WTC11 (cell line): ENCODE results near the gene STK35. TPM values are rescaled to one million over a fixed set of nuclear protein-coding genes. Genes with fewer than 3 reads are reported as not detected.

Experiments used
- ATAC-seq: fragments of 200-7000 bp; cut with Tn5 transposase; 2 replicates; pipeline ENCODE4 v1.10.0; 2021; ENCODE audit warnings: mild to moderate bottlenecking, moderate library complexity
- CTCF ChIA-PET: fragments of 300-600 bp; sonication (Branson Sonifier 250); formaldehyde crosslinking; loops from one replicate; lab custom pipeline; 2021; ENCODE audit warnings: antibody characterized with exemption; lab: Charles Lee
- POLR2A ChIA-PET: fragments of 350-600 bp; sonication (Branson Sonifier 250); formaldehyde crosslinking; loops from one replicate; lab custom pipeline; 2021; ENCODE audit warnings: antibody characterized with exemption; lab: Charles Lee
- DNase-seq: peaks from one replicate; pipeline ENCODE4 v3.0.0; 2021; ENCODE audit warnings: low spot score
- H3K27ac Mint-ChIP-seq: 2 replicates; pipeline ENCODE4 v1.8.0; 2021; ENCODE audit warnings: mixed read lengths
- H3K27me3 Mint-ChIP-seq: 2 replicates; pipeline ENCODE4 v1.8.0; 2021; ENCODE audit warnings: low read depth, mild to moderate bottlenecking, moderate library complexity, mixed read lengths
- H3K36me3 Mint-ChIP-seq: 2 replicates; pipeline ENCODE4 v1.8.0; 2021; ENCODE audit warnings: mixed read lengths
- H3K4me1 Mint-ChIP-seq: 2 replicates; pipeline ENCODE4 v1.8.0; 2022; ENCODE audit warnings: mixed read lengths
- H3K4me3 Mint-ChIP-seq: 2 replicates; pipeline ENCODE4 v1.8.0; 2021; ENCODE audit warnings: mild to moderate bottlenecking, moderate library complexity, mixed read lengths
- H3K9me3 Mint-ChIP-seq: 2 replicates; pipeline ENCODE4 v1.8.0; 2021; ENCODE audit warnings: mixed read lengths
- ATF1 ChIP-seq: sonication (generic); formaldehyde crosslinking; IDR thresholded peaks from 2 replicates; pipeline ENCODE4 v1.8.1; 2023; ENCODE audit warnings: mild to moderate bottlenecking, moderate library complexity, missing genetic modification reagents
- CTCF ChIP-seq: fragments of 200-600 bp; IDR thresholded peaks from 2 replicates; pipeline ENCODE4 v1.8.0; 2022; ENCODE audit warnings: antibody characterized with exemption
- E2F1 ChIP-seq: sonication (generic); formaldehyde crosslinking; IDR thresholded peaks from 2 replicates; pipeline ENCODE4 v1.8.0; 2022; ENCODE audit warnings: mild to moderate bottlenecking, missing genetic modification reagents
- FOXJ3 ChIP-seq: sonication (generic); formaldehyde crosslinking; IDR thresholded peaks from 2 replicates; pipeline ENCODE4 v1.9.0; 2021; ENCODE audit warnings: missing genetic modification reagents, mild to moderate bottlenecking, borderline replicate concordance
- GABPB1 ChIP-seq: sonication (generic); formaldehyde crosslinking; IDR thresholded peaks from 2 replicates; pipeline ENCODE4 v1.8.1; 2023; ENCODE audit warnings: mild to moderate bottlenecking, missing genetic modification reagents
- GRHL2 ChIP-seq: fragments of 250-450 bp; sonication (Bioruptor Pico); IDR thresholded peaks from 2 replicates; pipeline ENCODE4 v1.8.0; 2022; ENCODE audit warnings: mild to moderate bottlenecking, moderate library complexity; ENCODE audit not compliant: insufficient replicate concordance, severe bottlenecking
- HMGA2 ChIP-seq: fragments of 250-450 bp; sonication (Bioruptor Pico); IDR thresholded peaks from 2 replicates; pipeline ENCODE4 v1.4.0; 2021; ENCODE audit warnings: mild to moderate bottlenecking, moderate library complexity
- JUN ChIP-seq: sonication (generic); formaldehyde crosslinking; IDR thresholded peaks from 2 replicates; pipeline ENCODE4 v1.8.0; 2023; ENCODE audit warnings: mild to moderate bottlenecking, missing genetic modification reagents
- MYBL2 ChIP-seq: sonication (generic); formaldehyde crosslinking; IDR thresholded peaks from 2 replicates; pipeline ENCODE4 v1.8.1; 2023; ENCODE audit warnings: mild to moderate bottlenecking, moderate library complexity, missing genetic modification reagents
- NFE2L1 ChIP-seq: sonication (generic); formaldehyde crosslinking; IDR thresholded peaks from 2 replicates; pipeline ENCODE4 v1.8.1; 2023; ENCODE audit warnings: missing genetic modification reagents
- OVOL2 ChIP-seq: fragments of 250-450 bp; sonication (Bioruptor Pico); IDR thresholded peaks from 2 replicates; pipeline ENCODE4 v1.9.0; 2021; ENCODE audit warnings: mild to moderate bottlenecking, borderline replicate concordance
- STAT6 ChIP-seq: sonication (generic); formaldehyde crosslinking; conservative IDR thresholded peaks from 2 replicates; pipeline ENCODE4 v1.8.1; 2023; ENCODE audit warnings: mild to moderate bottlenecking, low read depth, missing genetic modification reagents, moderate library complexity
- ZMAT4 ChIP-seq: fragments of 250-450 bp; sonication (Bioruptor Pico); IDR thresholded peaks from 2 replicates; pipeline ENCODE4 v1.9.0; 2021; ENCODE audit warnings: mild to moderate bottlenecking
- ZNF121 ChIP-seq: sonication (generic); formaldehyde crosslinking; IDR thresholded peaks from 2 replicates; pipeline ENCODE4 v1.8.0; 2023; ENCODE audit warnings: missing genetic modification reagents
- ZNF416 ChIP-seq: fragments of 250-450 bp; sonication (Bioruptor Pico); IDR thresholded peaks from 2 replicates; pipeline ENCODE4 v1.9.0; 2021; ENCODE audit warnings: mild to moderate bottlenecking, inconsistent platforms
- total RNA-seq: library from RNA; stranded (reverse); gene quantifications from 3 replicates; pipeline ENCODE4 v1.2.3, GENCODE V29; 2021
- TF ChIP-seq, protein P1 (sequence below): sonication (generic); formaldehyde crosslinking; conservative IDR thresholded peaks from 2 replicates; pipeline ENCODE4 v1.8.1; 2022; ENCODE audit warnings: mild to moderate bottlenecking, missing genetic modification reagents
- TF ChIP-seq, protein P2 (sequence below): sonication (generic); formaldehyde crosslinking; IDR thresholded peaks from 2 replicates; pipeline ENCODE4 v1.8.1; 2023; ENCODE audit warnings: mild to moderate bottlenecking, moderate library complexity, missing genetic modification reagents
- TF ChIP-seq, protein P3 (sequence below): sonication (generic); formaldehyde crosslinking; IDR thresholded peaks from 2 replicates; pipeline ENCODE4 v1.8.0; 2022; ENCODE audit warnings: mild to moderate bottlenecking, missing genetic modification reagents
- TF ChIP-seq, protein P4 (sequence below): sonication (generic); formaldehyde crosslinking; IDR thresholded peaks from 2 replicates; pipeline ENCODE4 v1.8.0; 2022; ENCODE audit warnings: missing genetic modification reagents
- TF ChIP-seq, protein P5 (sequence below): fragments of 250-450 bp; sonication (Bioruptor Pico); IDR thresholded peaks from 2 replicates; pipeline ENCODE4 v1.9.0; 2021; ENCODE audit warnings: mild to moderate bottlenecking

STK35 gene
- total RNA-seq, 1 experiment from 2014 or later = 37.2 TPM

DNA sequence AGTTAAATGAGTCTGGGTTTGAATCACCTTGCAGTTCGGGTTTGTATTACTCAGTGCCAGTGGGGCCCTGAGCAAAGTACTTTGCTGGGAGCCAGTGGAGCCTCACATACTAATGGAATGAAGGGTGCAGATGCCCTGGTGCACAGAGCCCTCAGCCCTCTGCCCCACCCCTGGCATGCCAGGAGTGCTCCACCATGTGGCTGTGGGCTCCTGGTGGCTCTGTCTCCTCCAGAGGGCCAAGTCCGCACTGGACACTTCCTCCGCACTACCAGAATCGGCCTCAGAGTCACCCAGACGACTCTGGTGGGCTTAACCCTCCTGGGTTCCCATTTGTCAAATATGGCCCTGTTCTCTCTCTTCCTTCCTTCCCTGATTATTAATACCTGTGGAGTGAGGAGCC lies 94.0 kb downstream of the STK35 start (continued):
- TF ChIP-seq OVOL2 (no peak), MYBL2 (no peak), ZNF416 (CRISPR knock-in tag) (no peak), GABPB1 (CRISPR knock-in tag) (no peak), GRHL2 (no peak), JUN (CRISPR knock-in tag) (no peak), ZMAT4 (CRISPR knock-in tag) (no peak), ZNF121 (CRISPR knock-in tag) (no peak), ATF1 (CRISPR knock-in tag) (no peak)
- TF ChIP-seq, protein P1, sequence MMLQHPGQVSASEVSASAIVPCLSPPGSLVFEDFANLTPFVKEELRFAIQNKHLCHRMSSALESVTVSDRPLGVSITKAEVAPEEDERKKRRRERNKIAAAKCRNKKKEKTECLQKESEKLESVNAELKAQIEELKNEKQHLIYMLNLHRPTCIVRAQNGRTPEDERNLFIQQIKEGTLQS (CRISPR knock-in tag) = no peak
- TF ChIP-seq, protein P2, sequence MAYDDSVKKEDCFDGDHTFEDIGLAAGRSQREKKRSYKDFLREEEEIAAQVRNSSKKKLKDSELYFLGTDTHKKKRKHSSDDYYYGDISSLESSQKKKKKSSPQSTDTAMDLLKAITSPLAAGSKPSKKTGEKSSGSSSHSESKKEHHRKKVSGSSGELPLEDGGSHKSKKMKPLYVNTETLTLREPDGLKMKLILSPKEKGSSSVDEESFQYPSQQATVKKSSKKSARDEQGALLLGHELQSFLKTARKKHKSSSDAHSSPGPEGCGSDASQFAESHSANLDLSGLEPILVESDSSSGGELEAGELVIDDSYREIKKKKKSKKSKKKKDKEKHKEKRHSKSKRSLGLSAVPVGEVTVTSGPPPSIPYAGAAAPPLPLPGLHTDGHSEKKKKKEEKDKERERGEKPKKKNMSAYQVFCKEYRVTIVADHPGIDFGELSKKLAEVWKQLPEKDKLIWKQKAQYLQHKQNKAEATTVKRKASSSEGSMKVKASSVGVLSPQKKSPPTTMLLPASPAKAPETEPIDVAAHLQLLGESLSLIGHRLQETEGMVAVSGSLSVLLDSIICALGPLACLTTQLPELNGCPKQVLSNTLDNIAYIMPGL (CRISPR knock-in tag) = no peak
- TF ChIP-seq, all 79 proteins: peak for 0

DNA sequence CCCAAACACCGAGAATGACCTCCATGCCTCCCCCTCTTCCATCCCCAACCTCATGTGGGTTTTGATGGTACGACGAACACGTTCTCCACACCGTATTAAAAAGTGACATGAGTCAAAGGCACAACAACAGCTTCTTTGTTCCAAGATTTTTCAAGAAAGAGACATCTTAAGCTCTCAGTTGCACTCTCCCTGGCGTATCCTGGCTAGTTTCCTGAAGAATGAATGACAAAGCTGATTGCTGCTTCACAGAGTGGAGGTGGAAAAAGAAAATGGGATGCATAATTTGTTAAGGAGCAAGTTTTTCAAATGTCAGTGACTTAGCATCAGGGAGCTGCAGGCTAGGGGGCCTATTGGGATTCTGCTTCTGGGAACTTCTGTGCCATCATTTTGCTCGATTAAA lies 95.5 kb downstream of the STK35 start:
- H3K27me3 Mint-ChIP-seq = no peaks in the 10 kb centered on the region
- CTCF ChIA-PET = interaction anchor here (0.7 to 2.2 kb wide), 5 partner anchors 10 to 255 kb away, joined by 4 to 11 read pairs (median 5); no protein-coding TSS in a partner anchor
- H3K27ac Mint-ChIP-seq = no peak overlapping the region
- H3K4me1 Mint-ChIP-seq = peaks cover 9% of the 10 kb centered on the region
- H3K4me3 Mint-ChIP-seq = no peak overlapping the region
- DNase-seq (no peak), ATAC-seq (no peak)
- H3K36me3 Mint-ChIP-seq = no peaks in the 10 kb centered on the region
- H3K9me3 Mint-ChIP-seq = no peaks in the 10 kb centered on the region
- POLR2A ChIA-PET = no interaction called here
- TF ChIP-seq FOXJ3 = no peak
- no peak for TF ChIP-seq NFE2L1 (CRISPR knock-in tag)
- TF ChIP-seq STAT6 (CRISPR knock-in tag) = no peak
- no peak for TF ChIP-seq HMGA2 (CRISPR knock-in tag)
- TF ChIP-seq CTCF = no peak
- TF ChIP-seq, protein P3, sequence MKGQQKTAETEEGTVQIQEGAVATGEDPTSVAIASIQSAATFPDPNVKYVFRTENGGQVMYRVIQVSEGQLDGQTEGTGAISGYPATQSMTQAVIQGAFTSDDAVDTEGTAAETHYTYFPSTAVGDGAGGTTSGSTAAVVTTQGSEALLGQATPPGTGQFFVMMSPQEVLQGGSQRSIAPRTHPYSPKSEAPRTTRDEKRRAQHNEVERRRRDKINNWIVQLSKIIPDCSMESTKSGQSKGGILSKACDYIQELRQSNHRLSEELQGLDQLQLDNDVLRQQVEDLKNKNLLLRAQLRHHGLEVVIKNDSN (CRISPR knock-in tag) = no peak
- TF ChIP-seq, protein P4, sequence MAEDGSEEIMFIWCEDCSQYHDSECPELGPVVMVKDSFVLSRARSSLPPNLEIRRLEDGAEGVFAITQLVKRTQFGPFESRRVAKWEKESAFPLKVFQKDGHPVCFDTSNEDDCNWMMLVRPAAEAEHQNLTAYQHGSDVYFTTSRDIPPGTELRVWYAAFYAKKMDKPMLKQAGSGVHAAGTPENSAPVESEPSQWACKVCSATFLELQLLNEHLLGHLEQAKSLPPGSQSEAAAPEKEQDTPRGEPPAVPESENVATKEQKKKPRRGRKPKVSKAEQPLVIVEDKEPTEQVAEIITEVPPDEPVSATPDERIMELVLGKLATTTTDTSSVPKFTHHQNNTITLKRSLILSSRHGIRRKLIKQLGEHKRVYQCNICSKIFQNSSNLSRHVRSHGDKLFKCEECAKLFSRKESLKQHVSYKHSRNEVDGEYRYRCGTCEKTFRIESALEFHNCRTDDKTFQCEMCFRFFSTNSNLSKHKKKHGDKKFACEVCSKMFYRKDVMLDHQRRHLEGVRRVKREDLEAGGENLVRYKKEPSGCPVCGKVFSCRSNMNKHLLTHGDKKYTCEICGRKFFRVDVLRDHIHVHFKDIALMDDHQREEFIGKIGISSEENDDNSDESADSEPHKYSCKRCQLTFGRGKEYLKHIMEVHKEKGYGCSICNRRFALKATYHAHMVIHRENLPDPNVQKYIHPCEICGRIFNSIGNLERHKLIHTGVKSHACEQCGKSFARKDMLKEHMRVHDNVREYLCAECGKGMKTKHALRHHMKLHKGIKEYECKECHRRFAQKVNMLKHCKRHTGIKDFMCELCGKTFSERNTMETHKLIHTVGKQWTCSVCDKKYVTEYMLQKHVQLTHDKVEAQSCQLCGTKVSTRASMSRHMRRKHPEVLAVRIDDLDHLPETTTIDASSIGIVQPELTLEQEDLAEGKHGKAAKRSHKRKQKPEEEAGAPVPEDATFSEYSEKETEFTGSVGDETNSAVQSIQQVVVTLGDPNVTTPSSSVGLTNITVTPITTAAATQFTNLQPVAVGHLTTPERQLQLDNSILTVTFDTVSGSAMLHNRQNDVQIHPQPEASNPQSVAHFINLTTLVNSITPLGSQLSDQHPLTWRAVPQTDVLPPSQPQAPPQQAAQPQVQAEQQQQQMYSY (CRISPR knock-in tag) = no peak
- TF ChIP-seq, protein P5, sequence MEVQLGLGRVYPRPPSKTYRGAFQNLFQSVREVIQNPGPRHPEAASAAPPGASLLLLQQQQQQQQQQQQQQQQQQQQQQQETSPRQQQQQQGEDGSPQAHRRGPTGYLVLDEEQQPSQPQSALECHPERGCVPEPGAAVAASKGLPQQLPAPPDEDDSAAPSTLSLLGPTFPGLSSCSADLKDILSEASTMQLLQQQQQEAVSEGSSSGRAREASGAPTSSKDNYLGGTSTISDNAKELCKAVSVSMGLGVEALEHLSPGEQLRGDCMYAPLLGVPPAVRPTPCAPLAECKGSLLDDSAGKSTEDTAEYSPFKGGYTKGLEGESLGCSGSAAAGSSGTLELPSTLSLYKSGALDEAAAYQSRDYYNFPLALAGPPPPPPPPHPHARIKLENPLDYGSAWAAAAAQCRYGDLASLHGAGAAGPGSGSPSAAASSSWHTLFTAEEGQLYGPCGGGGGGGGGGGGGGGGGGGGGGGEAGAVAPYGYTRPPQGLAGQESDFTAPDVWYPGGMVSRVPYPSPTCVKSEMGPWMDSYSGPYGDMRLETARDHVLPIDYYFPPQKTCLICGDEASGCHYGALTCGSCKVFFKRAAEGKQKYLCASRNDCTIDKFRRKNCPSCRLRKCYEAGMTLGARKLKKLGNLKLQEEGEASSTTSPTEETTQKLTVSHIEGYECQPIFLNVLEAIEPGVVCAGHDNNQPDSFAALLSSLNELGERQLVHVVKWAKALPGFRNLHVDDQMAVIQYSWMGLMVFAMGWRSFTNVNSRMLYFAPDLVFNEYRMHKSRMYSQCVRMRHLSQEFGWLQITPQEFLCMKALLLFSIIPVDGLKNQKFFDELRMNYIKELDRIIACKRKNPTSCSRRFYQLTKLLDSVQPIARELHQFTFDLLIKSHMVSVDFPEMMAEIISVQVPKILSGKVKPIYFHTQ = no peak
- no peak for TF ChIP-seq E2F1 (CRISPR knock-in tag)
